DND-41 (cell line): ENCODE results near the gene PGRMC2.

ENCODE experiments used
- ATAC-seq: fragments of 200-7000 bp; cut with Tn5 transposase; 3 replicates; pipeline ENCODE4 v1.9.1; 2021; ENCODE audit warnings: low read depth; ENCODE audit not compliant: insufficient read depth
- DNase-seq: peaks from one replicate; pipeline ENCODE4 v3.0.0-alpha.2; 2020
- H2AFZ ChIP-seq: 2 replicates; pipeline ENCODE4 v1.6.0; 2012; ENCODE audit warnings: low read depth, low read length
- H3K27ac ChIP-seq: 2 replicates; pipeline ENCODE4 v1.5.1; 2012; ENCODE audit warnings: low read length, inconsistent platforms
- H3K27me3 ChIP-seq: fragments of 200-600 bp; sonication (generic); 2 replicates; pipeline ENCODE4 v1.6.0; 2012; ENCODE audit warnings: low read length, mild to moderate bottlenecking, inconsistent platforms; ENCODE audit not compliant: insufficient read depth, poor library complexity
- H3K36me3 ChIP-seq: 2 replicates; pipeline ENCODE4 v1.5.1; 2012; ENCODE audit warnings: low read length, inconsistent platforms; ENCODE audit not compliant: insufficient read depth
- H3K4me1 ChIP-seq: 2 replicates; pipeline ENCODE4 v1.5.1; 2012; ENCODE audit warnings: mild to moderate bottlenecking, low read length; ENCODE audit not compliant: insufficient read depth
- H3K4me2 ChIP-seq: 2 replicates; pipeline ENCODE4 v1.6.0; 2012; ENCODE audit warnings: mild to moderate bottlenecking, moderate library complexity, low read length, inconsistent platforms; ENCODE audit not compliant: insufficient read depth
- H3K4me3 ChIP-seq, 2 experiments: fragments of 200-600 bp in 1 of 2; shearing (Covaris generic) in 1 of 2; 2 replicates each; pipeline ENCODE4 v1.5.1; 2012 to 2016; ENCODE audit warnings: inconsistent platforms in 2 of 2, low read length in 2 of 2, mild to moderate bottlenecking in 2 of 2, low read depth in 1 of 2, moderate library complexity in 1 of 2
- H3K79me2 ChIP-seq: 2 replicates; pipeline ENCODE4 v1.6.0; 2012; ENCODE audit warnings: low read length, inconsistent platforms; ENCODE audit not compliant: insufficient read depth
- H3K9ac ChIP-seq: 2 replicates; pipeline ENCODE4 v1.6.0; 2012; ENCODE audit warnings: low read depth, mild to moderate bottlenecking, inconsistent platforms, low read length, moderate library complexity
- H3K9me3 ChIP-seq: 2 replicates; pipeline ENCODE4 v1.5.1; 2012; ENCODE audit warnings: low read length, moderate library complexity, mild to moderate bottlenecking, inconsistent platforms; ENCODE audit not compliant: insufficient read depth, severe bottlenecking
- H4K20me1 ChIP-seq: 2 replicates; pipeline ENCODE4 v1.6.0; 2012; ENCODE audit warnings: low read length; ENCODE audit not compliant: insufficient read depth
- EZH2 ChIP-seq: IDR thresholded peaks from 3 replicates; pipeline ENCODE4 v1.6.1; 2012; ENCODE audit warnings: borderline replicate concordance, low read depth, mild to moderate bottlenecking, moderate library complexity, low read length, inconsistent platforms; ENCODE audit not compliant: severe bottlenecking
- TF ChIP-seq, protein P1 (sequence below): IDR thresholded peaks from 2 replicates; pipeline ENCODE4 v1.5.1; 2012; ENCODE audit warnings: borderline replicate concordance, low read length, moderate library complexity, mild to moderate bottlenecking; ENCODE audit not compliant: poor library complexity, severe bottlenecking; ENCODE audit errors: extremely low read depth

PGRMC2 gene, protein sequence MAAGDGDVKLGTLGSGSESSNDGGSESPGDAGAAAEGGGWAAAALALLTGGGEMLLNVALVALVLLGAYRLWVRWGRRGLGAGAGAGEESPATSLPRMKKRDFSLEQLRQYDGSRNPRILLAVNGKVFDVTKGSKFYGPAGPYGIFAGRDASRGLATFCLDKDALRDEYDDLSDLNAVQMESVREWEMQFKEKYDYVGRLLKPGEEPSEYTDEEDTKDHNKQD

DNA sequence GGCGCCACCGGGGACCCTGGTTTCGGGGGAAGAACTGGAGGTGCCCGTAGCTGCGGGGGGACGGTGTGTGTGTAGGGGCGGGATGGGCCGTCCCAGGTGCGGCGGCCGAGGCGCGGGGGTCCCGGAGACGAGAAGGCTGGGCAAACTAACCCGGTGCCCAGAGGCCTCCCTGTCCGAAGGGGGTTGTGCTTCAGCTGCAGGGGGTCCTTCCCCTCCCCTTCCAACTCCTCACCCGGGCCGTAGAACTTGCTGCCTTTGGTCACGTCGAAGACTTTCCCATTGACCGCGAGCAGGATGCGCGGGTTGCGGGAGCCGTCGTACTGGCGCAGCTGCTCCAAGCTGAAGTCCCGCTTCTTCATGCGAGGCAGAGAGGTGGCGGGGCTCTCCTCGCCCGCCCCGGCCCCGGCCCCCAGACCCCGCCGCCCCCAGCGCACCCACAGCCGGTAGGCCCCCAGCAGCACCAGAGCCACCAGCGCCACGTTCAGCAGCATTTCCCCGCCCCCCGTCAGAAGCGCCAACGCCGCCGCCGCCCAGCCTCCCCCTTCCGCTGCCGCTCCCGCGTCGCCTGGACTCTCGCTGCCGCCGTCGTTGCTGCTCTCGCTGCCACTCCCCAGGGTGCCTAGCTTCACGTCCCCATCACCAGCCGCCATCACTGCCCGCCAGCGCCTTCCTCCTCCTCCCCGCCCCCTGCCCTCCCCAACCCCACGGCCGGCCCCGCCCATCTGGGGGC lies at the start of gene PGRMC2:
Gene PGRMC2 (minus strand): TSS at position 673 of the 730 bp plus-strand sequence. CDS start 23 bp downstream, at position 650.
- H2AFZ ChIP-seq: peak within 1 kb of the TSS; percentile 85
- peaks cover 15% of the 10 kb centered on the region for H4K20me1 ChIP-seq
- H3K4me3 ChIP-seq: peak within 1 kb of the TSS; percentile 90 to 95
- peak within 1 kb of the TSS; percentile 90 for H3K4me2 ChIP-seq
- peaks cover 41% of the 10 kb centered on the region for H3K4me1 ChIP-seq
- H3K27ac ChIP-seq: peak within 1 kb of the TSS; percentile 96
- peaks cover 61% of the 10 kb centered on the region for H3K79me2 ChIP-seq
- no peaks in the 10 kb centered on the region for H3K9me3 ChIP-seq
- DNase-seq (no peak), ATAC-seq (peak; percentile 5)
- H3K27me3 ChIP-seq: no peaks in the 10 kb centered on the region
- TF ChIP-seq, protein P1, sequence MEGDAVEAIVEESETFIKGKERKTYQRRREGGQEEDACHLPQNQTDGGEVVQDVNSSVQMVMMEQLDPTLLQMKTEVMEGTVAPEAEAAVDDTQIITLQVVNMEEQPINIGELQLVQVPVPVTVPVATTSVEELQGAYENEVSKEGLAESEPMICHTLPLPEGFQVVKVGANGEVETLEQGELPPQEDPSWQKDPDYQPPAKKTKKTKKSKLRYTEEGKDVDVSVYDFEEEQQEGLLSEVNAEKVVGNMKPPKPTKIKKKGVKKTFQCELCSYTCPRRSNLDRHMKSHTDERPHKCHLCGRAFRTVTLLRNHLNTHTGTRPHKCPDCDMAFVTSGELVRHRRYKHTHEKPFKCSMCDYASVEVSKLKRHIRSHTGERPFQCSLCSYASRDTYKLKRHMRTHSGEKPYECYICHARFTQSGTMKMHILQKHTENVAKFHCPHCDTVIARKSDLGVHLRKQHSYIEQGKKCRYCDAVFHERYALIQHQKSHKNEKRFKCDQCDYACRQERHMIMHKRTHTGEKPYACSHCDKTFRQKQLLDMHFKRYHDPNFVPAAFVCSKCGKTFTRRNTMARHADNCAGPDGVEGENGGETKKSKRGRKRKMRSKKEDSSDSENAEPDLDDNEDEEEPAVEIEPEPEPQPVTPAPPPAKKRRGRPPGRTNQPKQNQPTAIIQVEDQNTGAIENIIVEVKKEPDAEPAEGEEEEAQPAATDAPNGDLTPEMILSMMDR: no peak
- no peak for TF ChIP-seq EZH2
- H3K36me3 ChIP-seq: peaks cover 21% of the 10 kb centered on the region
- peak within 1 kb of the TSS; percentile 90 for H3K9ac ChIP-seq

DNA sequence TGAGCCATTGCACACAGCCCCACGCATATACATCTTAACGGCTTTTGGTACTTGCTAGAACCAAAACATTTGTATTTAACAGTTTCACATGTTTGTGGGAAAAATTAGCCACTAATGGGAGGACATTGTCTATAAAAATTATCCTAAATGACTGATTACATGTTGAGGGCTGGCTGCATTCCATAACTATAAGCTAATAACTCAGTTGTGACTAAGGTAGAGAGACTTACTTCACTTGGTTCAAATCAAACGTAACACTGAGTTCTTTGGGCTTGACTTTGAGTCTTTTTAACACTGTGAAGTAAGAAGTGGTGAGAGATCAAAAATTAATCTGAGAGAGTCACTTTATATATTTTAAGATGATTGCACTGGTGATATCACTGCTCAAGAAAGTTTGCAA lies 47.9 kb upstream of the PGRMC2 start:
- H3K4me3 ChIP-seq: no peak overlapping the region
- no peak overlapping the region for H3K27ac ChIP-seq
- H3K9me3 ChIP-seq: no peaks in the 10 kb centered on the region
- H3K27me3 ChIP-seq: no peaks in the 10 kb centered on the region
- H3K4me2 ChIP-seq: no peak overlapping the region
- no peak overlapping the region for H2AFZ ChIP-seq
- H3K9ac ChIP-seq: no peak overlapping the region
- H3K4me1 ChIP-seq: no peaks in the 10 kb centered on the region
- no peaks in the 10 kb centered on the region for H3K79me2 ChIP-seq
- ATAC-seq (no peak), DNase-seq (no peak)
- TF ChIP-seq, protein P1: no peak
- no peak for TF ChIP-seq EZH2
- H3K36me3 ChIP-seq: no peaks in the 10 kb centered on the region
- no peaks in the 10 kb centered on the region for H4K20me1 ChIP-seq

DNA sequence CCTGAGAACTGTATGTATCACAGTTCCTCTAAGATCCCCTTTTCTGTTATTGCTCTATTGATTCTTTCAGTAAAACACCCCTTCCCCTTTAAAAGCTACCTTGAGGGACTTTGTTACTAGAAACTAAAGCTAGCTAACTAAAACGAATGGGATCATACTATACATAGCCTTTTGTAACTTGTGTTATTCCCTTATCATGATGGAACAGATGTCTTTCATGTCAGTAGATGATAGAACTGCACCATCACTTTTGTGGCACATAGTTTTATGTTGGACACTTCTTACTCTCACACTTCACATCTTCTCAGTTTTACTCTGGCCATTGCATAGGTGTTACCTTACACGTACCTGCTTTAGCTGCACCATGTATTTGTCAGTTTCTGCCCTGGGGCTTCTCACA lies 46.6 kb upstream of the PGRMC2 start:
- no peaks in the 10 kb centered on the region for H3K79me2 ChIP-seq
- no peaks in the 10 kb centered on the region for H3K27me3 ChIP-seq

More for the DNA sequence above, 46.6 kb upstream of the PGRMC2 start:
- H3K9ac ChIP-seq: no peak overlapping the region
- H2AFZ ChIP-seq: no peak overlapping the region
- H3K27ac ChIP-seq: no peak overlapping the region
- no peak for TF ChIP-seq EZH2
- TF ChIP-seq, protein P1: no peak
- no peak overlapping the region for H3K4me3 ChIP-seq
- no peak overlapping the region for H3K4me2 ChIP-seq
- no peak for DNase-seq
- H3K9me3 ChIP-seq: no peaks in the 10 kb centered on the region
- no peaks in the 10 kb centered on the region for H3K36me3 ChIP-seq
- no peak for ATAC-seq
- H4K20me1 ChIP-seq: no peaks in the 10 kb centered on the region
- H3K4me1 ChIP-seq: no peaks in the 10 kb centered on the region
